GM06990 (cell line): ENCODE data around the gene DHRS1.

ENCODE experiments used
- DNase-seq: peaks from one replicate; pipeline ENCODE4 v3.0.0-alpha.2; 2011; ENCODE audit not compliant: insufficient read length; ENCODE audit errors: extremely low read depth
- H3K27me3 ChIP-seq: replicated peaks from 2 replicates; pipeline ENCODE4 v1.6.0; 2011; ENCODE audit warnings: low read length; ENCODE audit not compliant: control insufficient read depth, insufficient read depth
- H3K36me3 ChIP-seq: 2 replicates; pipeline ENCODE4 v1.5.1; 2011; ENCODE audit warnings: low read length; ENCODE audit not compliant: control insufficient read depth, insufficient read depth
- H3K4me3 ChIP-seq: replicated peaks from 2 replicates; pipeline ENCODE4 v1.5.1; 2011; ENCODE audit warnings: low read depth, mild to moderate bottlenecking, control low read depth, low read length
- TF ChIP-seq, protein P1 (sequence below): IDR thresholded peaks from 2 replicates; pipeline ENCODE4 v1.5.1; 2011; ENCODE audit warnings: low read length, control low read depth, mild to moderate bottlenecking, inconsistent platforms; ENCODE audit not compliant: insufficient read depth, poor library complexity, severe bottlenecking

Gene DHRS1

DNA sequence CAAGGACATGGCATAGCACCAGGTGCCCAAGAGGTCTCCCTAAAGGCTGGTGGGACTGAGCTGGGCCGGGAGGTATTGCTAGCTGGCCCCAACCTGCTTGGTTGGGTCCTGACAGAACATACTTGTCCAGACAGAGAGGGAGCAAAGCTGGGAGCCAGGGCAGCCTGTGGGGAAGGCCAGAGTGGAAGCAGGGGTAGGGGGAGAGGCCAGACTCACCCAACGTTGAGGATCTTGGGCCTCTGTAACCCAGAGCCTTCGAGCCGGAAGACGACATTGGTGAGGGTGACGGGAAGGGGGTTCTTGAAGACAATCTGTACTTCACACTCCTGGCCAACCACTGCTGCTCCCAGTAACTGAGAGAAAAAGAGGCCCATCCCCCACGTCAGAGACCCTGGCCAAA lies 45.6 kb downstream of the DHRS1 start:
- Histone ChIP-seq H3K4me3 (no peak overlapping the region), H3K27me3 (no peaks in the 10 kb centered on the region), H3K36me3 (peaks cover 12% of the 10 kb centered on the region)
- TF ChIP-seq, protein P1, sequence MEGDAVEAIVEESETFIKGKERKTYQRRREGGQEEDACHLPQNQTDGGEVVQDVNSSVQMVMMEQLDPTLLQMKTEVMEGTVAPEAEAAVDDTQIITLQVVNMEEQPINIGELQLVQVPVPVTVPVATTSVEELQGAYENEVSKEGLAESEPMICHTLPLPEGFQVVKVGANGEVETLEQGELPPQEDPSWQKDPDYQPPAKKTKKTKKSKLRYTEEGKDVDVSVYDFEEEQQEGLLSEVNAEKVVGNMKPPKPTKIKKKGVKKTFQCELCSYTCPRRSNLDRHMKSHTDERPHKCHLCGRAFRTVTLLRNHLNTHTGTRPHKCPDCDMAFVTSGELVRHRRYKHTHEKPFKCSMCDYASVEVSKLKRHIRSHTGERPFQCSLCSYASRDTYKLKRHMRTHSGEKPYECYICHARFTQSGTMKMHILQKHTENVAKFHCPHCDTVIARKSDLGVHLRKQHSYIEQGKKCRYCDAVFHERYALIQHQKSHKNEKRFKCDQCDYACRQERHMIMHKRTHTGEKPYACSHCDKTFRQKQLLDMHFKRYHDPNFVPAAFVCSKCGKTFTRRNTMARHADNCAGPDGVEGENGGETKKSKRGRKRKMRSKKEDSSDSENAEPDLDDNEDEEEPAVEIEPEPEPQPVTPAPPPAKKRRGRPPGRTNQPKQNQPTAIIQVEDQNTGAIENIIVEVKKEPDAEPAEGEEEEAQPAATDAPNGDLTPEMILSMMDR = no peak
- no peak for DNase-seq

DNA sequence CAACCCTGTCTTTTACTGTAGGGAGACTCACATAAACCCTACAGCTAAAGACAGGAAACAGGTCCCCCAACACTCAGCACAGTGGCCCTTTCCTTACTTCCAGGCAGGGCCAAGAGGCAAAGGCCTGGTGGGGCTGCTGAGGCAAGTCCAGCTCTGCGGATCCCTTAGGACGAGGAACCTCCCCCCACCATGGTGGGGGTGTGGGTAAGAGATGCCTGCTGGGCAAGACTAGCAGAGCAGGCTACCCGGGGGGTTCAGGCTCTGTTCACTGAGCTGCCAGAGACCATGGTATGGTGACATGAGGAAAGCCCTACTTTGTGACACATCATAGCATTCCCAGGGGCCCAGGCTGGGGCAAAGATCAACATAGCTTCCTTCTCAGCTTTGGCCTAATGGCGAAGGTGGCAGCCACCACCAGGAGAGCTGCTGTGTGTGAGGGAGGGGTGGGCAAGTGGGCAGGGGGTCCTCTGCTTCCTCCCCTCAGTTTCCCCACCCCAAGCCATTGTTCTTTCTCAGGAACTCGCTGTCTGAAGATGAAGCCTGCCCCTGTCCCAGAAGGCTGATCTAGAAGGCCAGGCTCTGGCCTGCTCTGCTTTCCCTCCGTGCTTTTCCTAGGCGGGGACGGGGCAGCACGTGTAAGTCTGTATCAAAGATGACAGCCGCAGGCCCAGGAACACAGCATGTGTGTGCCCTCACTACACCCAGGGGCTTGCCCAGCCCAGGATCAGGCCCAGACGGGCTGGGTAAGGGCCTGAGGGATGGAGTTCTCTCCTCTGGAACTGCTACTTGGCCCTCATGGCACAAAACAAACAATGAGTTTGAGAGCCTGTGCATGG lies 47.1 kb downstream of the DHRS1 start:
- H3K36me3 ChIP-seq = peaks cover 12% of the 10 kb centered on the region

DNA sequence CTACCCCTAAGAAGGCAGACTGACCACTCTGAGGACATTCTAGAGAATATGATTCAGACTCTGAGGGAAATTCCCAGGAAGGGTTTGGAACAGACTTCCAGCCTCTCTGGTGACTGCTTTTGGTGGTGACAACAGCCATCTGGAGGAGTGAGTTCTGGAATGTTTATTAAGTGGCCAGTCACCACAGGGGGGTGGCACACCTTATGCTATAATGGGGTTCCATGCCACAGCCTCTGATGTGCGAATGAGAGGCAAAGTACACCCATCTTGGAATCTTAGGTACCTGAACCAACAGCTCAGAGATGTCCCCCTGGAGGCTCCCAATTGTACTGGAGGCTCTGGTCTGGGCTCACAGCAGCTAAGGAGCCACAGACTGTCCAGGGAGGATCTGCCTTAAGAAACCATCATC lies 47.7 kb downstream of the DHRS1 start:
- no peak for DNase-seq

More for the DNA sequence above, 47.1 kb downstream of the DHRS1 start:
- Histone ChIP-seq H3K4me3 (no peak overlapping the region), H3K27me3 (no peaks in the 10 kb centered on the region)
- DNase-seq = no peak
- TF ChIP-seq, protein P1 = no peak

DNA sequence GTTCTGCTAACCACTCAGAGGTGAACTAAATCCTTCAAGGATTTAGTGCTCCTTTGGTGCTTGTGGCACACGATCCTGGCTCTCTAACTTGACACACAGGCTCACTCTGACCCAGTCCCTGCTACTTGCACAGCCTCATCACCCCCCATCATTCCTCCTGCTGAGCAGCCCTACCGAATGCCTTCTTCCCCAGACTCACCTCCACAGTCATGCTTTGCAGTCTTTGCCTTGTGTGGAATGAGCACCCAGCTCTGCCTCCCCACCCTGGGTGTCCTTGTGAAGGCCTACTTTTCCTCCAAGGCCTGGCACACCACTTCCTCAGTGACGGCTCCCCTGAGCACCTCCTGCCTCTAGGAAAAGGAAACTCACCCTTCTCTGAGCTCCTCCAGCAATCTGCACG lies 49.2 kb downstream of the DHRS1 start:
- H3K27me3 ChIP-seq = no peaks in the 10 kb centered on the region
- no peak overlapping the region for H3K4me3 ChIP-seq
- no peak for DNase-seq
- peaks cover 10% of the 10 kb centered on the region for H3K36me3 ChIP-seq
- TF ChIP-seq, protein P1 = no peak

More for the DNA sequence above, 47.7 kb downstream of the DHRS1 start:
- H3K36me3 ChIP-seq = peaks cover 12% of the 10 kb centered on the region
- H3K4me3 ChIP-seq = no peak overlapping the region
- no peaks in the 10 kb centered on the region for H3K27me3 ChIP-seq
- TF ChIP-seq, protein P1 = no peak

DNA sequence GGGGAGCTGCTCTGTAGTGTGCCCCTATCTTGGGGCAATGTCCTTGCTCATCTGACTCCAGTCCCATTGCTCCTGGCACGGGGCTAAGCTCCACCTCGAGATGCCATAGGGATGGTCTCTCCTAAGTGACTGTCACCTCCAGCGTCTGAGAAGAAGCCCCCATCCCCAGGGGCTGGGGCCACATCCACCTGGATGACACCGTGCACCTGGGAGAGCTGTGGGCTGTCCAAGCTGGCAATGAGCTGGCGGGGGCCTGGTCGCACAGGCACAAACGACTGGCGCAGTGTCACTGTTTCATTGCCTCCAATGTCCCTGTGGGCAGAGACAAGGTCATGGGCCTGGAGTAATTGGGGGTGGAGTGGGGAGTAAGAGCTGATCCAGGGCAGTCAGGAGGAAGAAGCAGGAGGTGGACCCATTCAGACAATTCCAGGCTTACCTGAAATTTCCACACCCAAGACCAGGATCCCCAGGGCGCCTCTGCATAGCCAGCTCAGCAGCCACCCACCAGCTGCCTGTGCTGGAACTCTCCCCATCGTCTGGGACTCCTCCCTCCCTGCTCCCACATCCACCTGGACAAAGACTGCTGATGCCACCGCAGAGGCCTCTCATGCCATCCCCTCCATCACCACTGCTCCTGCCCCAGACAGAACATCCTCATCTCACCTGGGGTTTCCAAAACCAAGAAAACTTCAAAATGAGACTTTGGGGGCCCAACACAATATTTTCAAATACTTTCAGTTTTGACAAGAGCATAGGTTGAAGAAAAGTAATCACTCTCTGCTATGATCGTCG lies 50.2 kb downstream of the DHRS1 start:
- TF ChIP-seq, protein P1 = no peak
- Histone ChIP-seq H3K4me3 (no peak overlapping the region), H3K27me3 (no peaks in the 10 kb centered on the region), H3K36me3 (peaks cover 1% of the 10 kb centered on the region)
- no peak for DNase-seq
